H1 (cell line): Measurements from ENCODE around the gene GJD4. TPM values are rescaled to one million over a fixed set of nuclear protein-coding genes. Genes with fewer than 3 reads are reported as not detected.

Source experiments
- CTCF ChIA-PET: fragments of 300-600 bp; sonication (Branson Sonifier 250); formaldehyde crosslinking; loops from one replicate; lab custom pipeline; 2021; ENCODE audit not compliant: partially characterized antibody; lab: Charles Lee
- POLR2A ChIA-PET: fragments of 300-600 bp; sonication (Branson Sonifier 250); formaldehyde crosslinking; loops from one replicate; lab custom pipeline; 2021; ENCODE audit warnings: inconsistent platforms; ENCODE audit not compliant: partially characterized antibody; lab: Charles Lee
- DNase-seq, 2 experiments: peaks; one replicate each; pipeline versions ENCODE4 v3.0.0 to v3.0.0-alpha.2; 2010 to 2022; ENCODE audit warnings: low spot score in 2 of 2, low read depth in 1 of 2, mixed read lengths in 1 of 2
- FAIRE-seq: peaks from 2 replicates; lab custom pipeline; 2011; peaks lifted over from hg19 to GRCh38; lab: Jason Lieb, UNC
- H2AFZ ChIP-seq: 2 replicates; pipeline ENCODE4 v1.8.1; 2012; ENCODE audit warnings: low read length, inconsistent platforms
- H2AK5ac ChIP-seq: 2 replicates; pipeline ENCODE4 v1.6.1; 2013; ENCODE audit warnings: low read depth, low read length
- H2BK120ac ChIP-seq: replicated peaks from 2 replicates; pipeline ENCODE3; 2013; ENCODE audit warnings: low read depth, low read length, inconsistent platforms
- H2BK12ac ChIP-seq: 2 replicates; pipeline ENCODE4 v1.6.1; 2013; ENCODE audit warnings: low read depth, low read length
- H2BK15ac ChIP-seq: 2 replicates; pipeline ENCODE4 v1.6.1; 2013; ENCODE audit warnings: low read length
- H2BK20ac ChIP-seq: 2 replicates; pipeline ENCODE4 v1.6.1; 2013; ENCODE audit warnings: low read length
- H2BK5ac ChIP-seq: 2 replicates; pipeline ENCODE4 v1.6.1; 2013; ENCODE audit warnings: low read depth, low read length
- H3K14ac ChIP-seq: 2 replicates; pipeline ENCODE4 v1.6.1; 2013; ENCODE audit warnings: inconsistent platforms; ENCODE audit not compliant: insufficient read length
- H3K18ac ChIP-seq: 2 replicates; pipeline ENCODE4 v1.6.1; 2013; ENCODE audit warnings: low read length; ENCODE audit errors: extremely low read depth
- H3K23ac ChIP-seq: 2 replicates; pipeline ENCODE4 v1.6.1; 2013; ENCODE audit warnings: inconsistent platforms; ENCODE audit not compliant: insufficient read length
- H3K23me2 ChIP-seq: 2 replicates; pipeline ENCODE4 v1.6.1; 2013; ENCODE audit warnings: low read depth, low read length
- H3K27ac ChIP-seq: 2 replicates; pipeline ENCODE4 v1.6.1; 2011; ENCODE audit warnings: low read depth, low read length, inconsistent platforms
- H3K27me3 ChIP-seq, 4 experiments: replicated peaks in 1 of 4; 1 replicate in 1 of 4; 2 replicates in 3 of 4; pipeline versions ENCODE4 v1.6.1 to v1.8.1; 2011 to 2013; ENCODE audit warnings: low read length in 3 of 4, mild to moderate bottlenecking in 3 of 4, inconsistent platforms in 2 of 4, mixed read lengths in 2 of 4, moderate library complexity in 1 of 4; ENCODE audit not compliant: control insufficient read depth in 3 of 4, insufficient read depth in 3 of 4; ENCODE audit errors: extremely low read depth in 1 of 4
- H3K36me3 ChIP-seq, 4 experiments: 2 replicates each; pipeline versions ENCODE4 v1.6.1 to v1.8.1; 2011 to 2013; ENCODE audit warnings: mild to moderate bottlenecking in 4 of 4, low read length in 3 of 4, moderate library complexity in 2 of 4, control low read depth in 1 of 4, inconsistent platforms in 1 of 4; ENCODE audit not compliant: insufficient read depth in 4 of 4, control insufficient read depth in 2 of 4
- H3K4ac ChIP-seq: replicated peaks from 2 replicates; pipeline ENCODE3; 2013; ENCODE audit warnings: low read length, low read depth, mixed read lengths, inconsistent platforms; ENCODE audit not compliant: insufficient read length
- H3K4me1 ChIP-seq, 4 experiments: replicated peaks in 1 of 4; 1 replicate in 1 of 4; 2 replicates in 3 of 4; pipeline versions ENCODE4 v1.6.1 to v1.8.1; 2011 to 2013; ENCODE audit warnings: low read length in 3 of 4, inconsistent platforms in 2 of 4, mixed read lengths in 1 of 4; ENCODE audit not compliant: insufficient read depth in 4 of 4, control insufficient read depth in 3 of 4
- H3K4me2 ChIP-seq, 2 experiments: 2 replicates each; pipeline versions ENCODE4 v1.6.1 to v1.8.1; 2011 to 2013; ENCODE audit warnings: low read depth in 2 of 2, low read length in 2 of 2, control low read depth in 1 of 2, inconsistent platforms in 1 of 2, mild to moderate bottlenecking in 1 of 2; ENCODE audit not compliant: insufficient read depth in 1 of 2
- H3K4me3 ChIP-seq, 4 experiments: fragments of 200-600, 300-600 bp in 1 of 4; sonication (generic), shearing (Covaris generic), sonication (Bioruptor Twin) in 1 of 4; 2 replicates each; pipeline versions ENCODE4 v1.5.1 to v1.8.1; 2011 to 2016; ENCODE audit warnings: low read length in 4 of 4, low read depth in 3 of 4, control low read depth in 2 of 4, inconsistent platforms in 2 of 4, mild to moderate bottlenecking in 2 of 4, mixed read lengths in 1 of 4, moderate library complexity in 1 of 4; ENCODE audit not compliant: insufficient read depth in 2 of 4; ENCODE audit errors: extremely low read depth in 1 of 4
- H3K56ac ChIP-seq: replicated peaks from 2 replicates; pipeline ENCODE3; 2013; ENCODE audit warnings: low read depth, mild to moderate bottlenecking, mixed read lengths, low read length, inconsistent platforms; ENCODE audit not compliant: insufficient read length
- H3K79me1 ChIP-seq: 2 replicates; pipeline ENCODE4 v1.6.1; 2013; ENCODE audit warnings: low read depth, low read length, control low read depth
- H3K79me2 ChIP-seq, 2 experiments: 2 replicates each; pipeline versions ENCODE4 v1.6.1 to v1.8.1; 2012 to 2013; ENCODE audit warnings: low read length in 2 of 2, mild to moderate bottlenecking in 2 of 2, inconsistent platforms in 1 of 2; ENCODE audit not compliant: insufficient read depth in 2 of 2, control insufficient read depth in 1 of 2
- H3K9ac ChIP-seq, 4 experiments: replicated peaks in 1 of 4; 1 replicate in 1 of 4; 2 replicates in 3 of 4; pipeline versions ENCODE4 v1.6.1 to v1.8.1; 2011 to 2013; ENCODE audit warnings: low read depth in 3 of 4, low read length in 3 of 4, control low read depth in 2 of 4, mild to moderate bottlenecking in 2 of 4, moderate library complexity in 2 of 4, inconsistent platforms in 1 of 4; ENCODE audit errors: extremely low read depth in 1 of 4
- H3K9me3 ChIP-seq, 2 experiments: 2 replicates each; pipeline versions ENCODE4 v1.6.1 to v1.8.1; 2012 to 2013; ENCODE audit warnings: mild to moderate bottlenecking in 2 of 2, moderate library complexity in 2 of 2, control low read depth in 1 of 2, inconsistent platforms in 1 of 2, low read depth in 1 of 2, low read length in 1 of 2, mixed read lengths in 1 of 2; ENCODE audit not compliant: insufficient read depth in 2 of 2
- H4K20me1 ChIP-seq, 2 experiments: replicated peaks in 1 of 2; 2 replicates each; pipeline versions ENCODE3 to v1.8.1; 2011 to 2013; ENCODE audit warnings: inconsistent platforms in 2 of 2, low read length in 2 of 2, mild to moderate bottlenecking in 1 of 2; ENCODE audit not compliant: insufficient read depth in 2 of 2, control insufficient read depth in 1 of 2
- H4K5ac ChIP-seq: 2 replicates; pipeline ENCODE4 v1.6.1; 2013; ENCODE audit warnings: low read length, low read depth, mixed read lengths, inconsistent platforms; ENCODE audit not compliant: insufficient read length
- H4K8ac ChIP-seq: 2 replicates; pipeline ENCODE4 v1.8.0; 2013; ENCODE audit warnings: mild to moderate bottlenecking, moderate library complexity, low read length, inconsistent platforms; ENCODE audit not compliant: insufficient read depth; ENCODE audit errors: extremely low read depth
- H4K91ac ChIP-seq: replicated peaks from 2 replicates; pipeline ENCODE3; 2013; ENCODE audit warnings: low read length, mixed read lengths, inconsistent platforms; ENCODE audit not compliant: insufficient read length
- CHD1 ChIP-seq: IDR thresholded peaks from 2 replicates; pipeline ENCODE4 v1.6.1; 2012; ENCODE audit warnings: low read depth, low read length, improper control_type of control experiment
- SAP30 ChIP-seq: fragments of 300-600 bp; sonication (generic); IDR thresholded peaks from 2 replicates; pipeline ENCODE4 v1.7.1; 2012; ENCODE audit warnings: low read length, moderate library complexity, mild to moderate bottlenecking, inconsistent platforms; ENCODE audit not compliant: insufficient read depth, insufficient replicate concordance
- WGBS, 2 experiments: shearing (Covaris generic) in 1 of 2; methylation state at CpG; one replicate each; pipeline versions ENCODE4 v1.1.6 to v1.1.7; 2013 to 2015; ENCODE audit warnings: low lambda C conversion rate in 2 of 2, mixed read lengths in 2 of 2, inconsistent platforms in 1 of 2, low coverage in 1 of 2, missing lambda C conversion rate in 1 of 2; ENCODE audit not compliant: insufficient replicate concordance in 2 of 2, insufficient coverage in 1 of 2, insufficient read length in 1 of 2; ENCODE audit errors: extremely low coverage in 1 of 2, missing lambda C conversion rate in 1 of 2; 5-methylcytosine and 5-hydroxymethylcytosine counted together
- polyA plus RNA-seq, 7 experiments: library from polyadenylated mRNA; depleted of rRNA in 3 of 7; stranded (reverse) in 5 of 7; unstranded in 2 of 7; fragments of >200 nt in 5 of 7; fragments of 200-250 nt in 2 of 7; gene quantifications; 1 replicate in 5 of 7; 2 replicates in 1 of 7; 4 replicates in 1 of 7; pipeline versions ENCODE4 v1.2.1 to v1.2.3, GENCODE V29; 2011 to 2013; ENCODE audit warnings: missing spikeins in 2 of 7, mixed read lengths in 2 of 7
- total RNA-seq: library from RNA; stranded (reverse); fragmentation: NEBNext Ultra II Directional; extraction: Animal tissue kit (Norgen Biotek cat#: 25700); gene quantifications from 2 replicates; pipeline ENCODE4 v1.2.1, GENCODE V29; 2021

Gene GJD4
- total and polyA plus RNA-seq, 2 of the 8 experiments (the other 6 are each of a cell fraction or from before 2014, with no cell fraction given): not detected

GRCh38 chr10:35579726-35580422, 25.3 kb upstream of the GJD4 start:
- Histone ChIP-seq H3K4ac (no peak overlapping the region), H3K4me2 (no peak overlapping the region), H3K23ac (no peak overlapping the region), H2BK12ac (no peak overlapping the region), H3K23me2 (no peaks in the 10 kb centered on the region), H3K27me3 (no peaks in the 10 kb centered on the region), H3K18ac (no peak overlapping the region), H2AK5ac (no peak overlapping the region), H3K9ac (no peak overlapping the region), H2AFZ (no peak overlapping the region), H4K20me1 (no peaks in the 10 kb centered on the region), H3K4me3 (no peak overlapping the region), H3K36me3 (no peaks in the 10 kb centered on the region), H2BK15ac (no peak overlapping the region), H2BK20ac (no peak overlapping the region), H3K9me3 (no peaks in the 10 kb centered on the region), H4K8ac (no peak overlapping the region), H3K79me2 (no peaks in the 10 kb centered on the region), H3K79me1 (no peaks in the 10 kb centered on the region), H4K5ac (no peak overlapping the region), H3K14ac (no peak overlapping the region), H3K4me1 (peaks cover 0 to 2% (median 0%) of the 10 kb centered on the region in 4 experiments; a peak in 2 of 7 replicates), H2BK5ac (no peak overlapping the region), H2BK120ac (no peak overlapping the region), H3K56ac (no peak overlapping the region), H4K91ac (no peak overlapping the region), H3K27ac (no peak overlapping the region)
- ChIA-PET POLR2A (interaction anchor here (1.3 kb wide), 1 partner anchor 14 kb away, joined by 4 read pairs; no protein-coding TSS in a partner anchor), CTCF (interaction anchor here (0.6 to 2.7 kb wide), 8 partner anchors 9 to 340 kb away, joined by 3 to 10 read pairs (median 4); no protein-coding TSS in a partner anchor)
- DNase-seq (no peak), FAIRE-seq (no peak)
- TF ChIP-seq CHD1 (no peak), SAP30 (no peak)
- WGBS, 2 experiments: 89% methylated on average over 12 of the region's 12 CpGs; no CpG with 5 or more reads in 1 of the 2 experiments
